ENCODE results near the gene PRDM16. TPM values are rescaled to one million over a fixed set of nuclear protein-coding genes. Genes with fewer than 3 reads are reported as not detected.

PRDM16 gene
- polyA plus RNA-seq, 1 donor from 2014 or later: not detected

GRCh38 chr1:3364551-3364950 is 295.5 kb downstream of the PRDM16 start:
- Mint-ChIP-seq H3K9me3 (peaks cover 0 to 1% (median 0%) of the 10 kb centered on the region in 3 donors), H3K27me3 (peaks cover 6% of the 10 kb centered on the region), H3K36me3 (peaks cover 3% of the 10 kb centered on the region), H3K4me3 (no peak overlapping the region), H3K27ac (no peak overlapping the region), H3K4me1 (peaks cover 0 to 1% (median 0%) of the 10 kb centered on the region in 3 donors)

GRCh38 chr1:3364983-3365382 is 296.0 kb downstream of the PRDM16 start:
- Mint-ChIP-seq H3K27ac (no peak overlapping the region), H3K9me3 (peaks cover 0 to 1% (median 0%) of the 10 kb centered on the region in 3 donors), H3K4me3 (no peak overlapping the region)

GRCh38 chr1:3365523-3366125 is 296.6 kb downstream of the PRDM16 start:
- Mint-ChIP-seq H3K27me3 (peaks cover 6% of the 10 kb centered on the region), H3K36me3 (peaks cover 3% of the 10 kb centered on the region), H3K27ac (no peak overlapping the region), H3K9me3 (peaks cover 0 to 1% (median 0%) of the 10 kb centered on the region in 3 donors), H3K4me3 (no peak overlapping the region), H3K4me1 (peaks cover 0 to 1% (median 0%) of the 10 kb centered on the region in 3 donors)

More at GRCh38 chr1:3364983-3365382, 296.0 kb downstream of the PRDM16 start:
- H3K27me3 Mint-ChIP-seq: peaks cover 6% of the 10 kb centered on the region
- peaks cover 3% of the 10 kb centered on the region for H3K36me3 Mint-ChIP-seq
- H3K4me1 Mint-ChIP-seq: peaks cover 0 to 1% (median 0%) of the 10 kb centered on the region in 3 donors

GRCh38 chr1:3366126-3367051 is 297.4 kb downstream of the PRDM16 start:
- H3K4me3 Mint-ChIP-seq: no peak overlapping the region
- H3K9me3 Mint-ChIP-seq: peaks cover 0 to 2% (median 1%) of the 10 kb centered on the region in 3 donors
- peaks cover 0 to 1% (median 0%) of the 10 kb centered on the region in 3 donors for H3K4me1 Mint-ChIP-seq
- H3K27me3 Mint-ChIP-seq: peaks cover 6% of the 10 kb centered on the region
- no peak overlapping the region for H3K27ac Mint-ChIP-seq
- H3K36me3 Mint-ChIP-seq: peaks cover 3% of the 10 kb centered on the region

- Mint-ChIP-seq H3K36me3 (peaks cover 2% of the 10 kb centered on the region), H3K27me3 (peaks cover 4% of the 10 kb centered on the region), H3K4me3 (no peak overlapping the region), H3K27ac (no peak overlapping the region), H3K4me1 (no peaks in the 10 kb centered on the region), H3K9me3 (peaks cover 0 to 2% (median 1%) of the 10 kb centered on the region in 3 donors)
These were observed 298.4 kb downstream of the PRDM16 start for GRCh38 chr1:3367376-3367775.

GRCh38 chr1:3368059-3368458 is 299.1 kb downstream of the PRDM16 start:
- no peak overlapping the region for H3K4me3 Mint-ChIP-seq
- peaks cover 4% of the 10 kb centered on the region for H3K27me3 Mint-ChIP-seq
- H3K4me1 Mint-ChIP-seq: no peaks in the 10 kb centered on the region
- no peak overlapping the region for H3K27ac Mint-ChIP-seq
- H3K9me3 Mint-ChIP-seq: peaks cover 0 to 2% (median 1%) of the 10 kb centered on the region in 3 donors
- H3K36me3 Mint-ChIP-seq: peaks cover 2% of the 10 kb centered on the region

GRCh38 chr1:3368711-3369445 is 299.9 kb downstream of the PRDM16 start:
- Mint-ChIP-seq H3K4me3 (no peak overlapping the region), H3K36me3 (peaks cover 2% of the 10 kb centered on the region), H3K9me3 (peaks cover 0 to 2% (median 1%) of the 10 kb centered on the region in 3 donors), H3K27me3 (peaks cover 4% of the 10 kb centered on the region), H3K27ac (no peak overlapping the region), H3K4me1 (no peaks in the 10 kb centered on the region)

GRCh38 chr1:3369446-3370076 is 300.6 kb downstream of the PRDM16 start:
- H3K27me3 Mint-ChIP-seq: peaks cover 2% of the 10 kb centered on the region
- H3K4me3 Mint-ChIP-seq: no peak overlapping the region
- no peaks in the 10 kb centered on the region for H3K4me1 Mint-ChIP-seq
- H3K36me3 Mint-ChIP-seq: peaks cover 2% of the 10 kb centered on the region
- H3K9me3 Mint-ChIP-seq: peaks cover 0 to 2% (median 1%) of the 10 kb centered on the region in 3 donors
- H3K27ac Mint-ChIP-seq: no peak overlapping the region

- Mint-ChIP-seq H3K9me3 (peaks cover 0 to 2% (median 1%) of the 10 kb centered on the region in 3 donors), H3K4me3 (no peak overlapping the region), H3K4me1 (no peaks in the 10 kb centered on the region), H3K27me3 (peaks cover 4% of the 10 kb centered on the region), H3K27ac (no peak overlapping the region), H3K36me3 (no peaks in the 10 kb centered on the region)
These were observed 302.1 kb downstream of the PRDM16 start for GRCh38 chr1:3370856-3371703.

- no peaks in the 10 kb centered on the region for H3K4me1 Mint-ChIP-seq
- H3K27ac Mint-ChIP-seq: no peak overlapping the region
- H3K36me3 Mint-ChIP-seq: no peaks in the 10 kb centered on the region
- peaks cover 4% of the 10 kb centered on the region for H3K27me3 Mint-ChIP-seq
- H3K4me3 Mint-ChIP-seq: no peak overlapping the region
- peaks cover 0 to 2% (median 1%) of the 10 kb centered on the region in 3 donors for H3K9me3 Mint-ChIP-seq
These were observed 303.3 kb downstream of the PRDM16 start for GRCh38 chr1:3372317-3372716.

GRCh38 chr1:3373175-3373574 is 304.2 kb downstream of the PRDM16 start:
- no peak overlapping the region for H3K27ac Mint-ChIP-seq
- peaks cover 2% of the 10 kb centered on the region for H3K27me3 Mint-ChIP-seq
- H3K36me3 Mint-ChIP-seq: no peaks in the 10 kb centered on the region
- H3K4me3 Mint-ChIP-seq: no peak overlapping the region
- peaks cover 0 to 2% (median 1%) of the 10 kb centered on the region in 3 donors for H3K9me3 Mint-ChIP-seq
- H3K4me1 Mint-ChIP-seq: no peaks in the 10 kb centered on the region

GRCh38 chr1:3373700-3374405 is 304.9 kb downstream of the PRDM16 start:
- H3K27ac Mint-ChIP-seq: no peak overlapping the region
- H3K4me3 Mint-ChIP-seq: no peak overlapping the region
- no peaks in the 10 kb centered on the region for H3K4me1 Mint-ChIP-seq
- H3K9me3 Mint-ChIP-seq: peaks cover 0 to 2% (median 0%) of the 10 kb centered on the region in 3 donors
- no peaks in the 10 kb centered on the region for H3K36me3 Mint-ChIP-seq
- H3K27me3 Mint-ChIP-seq: peaks cover 2% of the 10 kb centered on the region

- peaks cover 2% of the 10 kb centered on the region for H3K27me3 Mint-ChIP-seq
- no peaks in the 10 kb centered on the region for H3K36me3 Mint-ChIP-seq
- no peak overlapping the region for H3K27ac Mint-ChIP-seq
- H3K4me3 Mint-ChIP-seq: no peak overlapping the region
- H3K4me1 Mint-ChIP-seq: no peaks in the 10 kb centered on the region
- peaks cover 0 to 2% (median 0%) of the 10 kb centered on the region in 3 donors for H3K9me3 Mint-ChIP-seq
These were observed 306.2 kb downstream of the PRDM16 start for GRCh38 chr1:3375245-3375644.

Measured in IgD-negative memory B cell (primary cell).